ENCODE results near the gene ACO2. TPM values are rescaled to one million over a fixed set of nuclear protein-coding genes. Genes with fewer than 3 reads are reported as not detected.

ACO2 gene
- total RNA-seq, 2 donors from 2014 or later = 77.2 to 81.9 TPM

DNA sequence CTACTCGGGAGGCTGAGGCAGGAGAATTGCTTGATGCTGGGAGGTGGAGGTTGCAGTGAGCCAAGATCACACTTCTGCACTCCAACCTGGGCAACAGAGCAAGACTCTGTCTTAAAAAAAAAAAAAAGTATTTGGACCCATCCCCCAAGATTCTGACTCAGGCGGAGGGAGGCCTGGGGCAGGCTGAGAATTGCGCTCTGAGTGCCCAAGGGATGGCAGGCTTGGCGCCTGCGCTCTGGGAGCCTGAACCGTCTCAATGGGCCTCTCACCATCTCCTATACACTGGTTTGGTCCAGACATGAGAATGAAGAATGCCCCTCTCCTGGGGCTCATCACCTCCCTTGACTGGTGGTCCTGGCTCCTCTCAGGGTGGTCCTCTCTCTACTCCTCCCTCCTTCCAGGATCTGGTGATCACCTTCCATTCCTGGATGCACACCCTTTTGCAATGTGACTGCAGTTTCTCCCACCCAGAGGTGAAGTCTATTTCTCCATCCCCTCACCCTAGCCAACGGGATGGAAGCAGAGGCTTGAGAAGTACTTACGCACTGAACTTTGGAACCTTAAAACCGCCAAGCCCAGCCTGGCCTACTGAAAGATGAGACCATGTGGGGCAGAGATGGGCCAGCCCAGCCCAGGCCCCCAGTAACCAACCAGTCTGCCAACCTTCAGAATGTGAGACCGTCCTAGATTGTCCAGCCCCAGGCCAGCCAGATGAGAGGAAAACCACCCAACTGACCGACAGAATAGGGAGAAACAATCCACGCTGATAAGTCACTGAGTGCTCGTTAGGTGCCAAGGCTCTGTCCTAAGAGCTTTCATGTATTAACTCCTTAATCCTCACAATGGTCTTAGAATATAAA is 70.5 kb downstream of the ACO2 start:
- DNase-seq (no peak), ATAC-seq (no peak)
- H3K9me3 ChIP-seq (ENCODE audit: control insufficient read depth, low read length, poor library complexity, severe bottlenecking) = no peaks in the 10 kb centered on the region
- Mint-ChIP-seq H3K4me3 (no peak overlapping the region), H3K27ac (peak overlapping the region; percentile 66), H3K36me3 (ENCODE audit: low read depth) (peaks cover 2% of the 10 kb centered on the region), H3K27me3 (no peaks in the 10 kb centered on the region), H3K4me1 (peaks cover 26% of the 10 kb centered on the region)

DNA sequence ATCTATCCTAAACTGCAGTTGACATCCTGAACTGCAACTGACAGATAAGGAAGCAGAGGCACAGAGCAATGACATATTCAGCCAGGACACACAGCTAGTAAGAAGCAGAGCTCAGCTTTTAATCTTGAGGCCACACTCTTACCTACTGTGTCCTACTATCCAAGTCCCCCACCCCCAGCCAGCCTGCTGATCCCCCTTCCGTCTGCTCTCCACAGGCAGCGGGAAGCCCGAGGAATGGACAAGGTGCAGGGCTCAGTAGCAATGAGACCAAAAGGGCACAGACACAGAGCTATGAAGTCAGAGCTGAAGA is 71.0 kb downstream of the ACO2 start:
- H3K9me3 ChIP-seq (ENCODE audit: control insufficient read depth, low read length, poor library complexity, severe bottlenecking) = no peaks in the 10 kb centered on the region
- DNase-seq (no peak), ATAC-seq (no peak)
- Mint-ChIP-seq H3K4me3 (no peak overlapping the region), H3K36me3 (ENCODE audit: low read depth) (peaks cover 2% of the 10 kb centered on the region), H3K27me3 (no peaks in the 10 kb centered on the region), H3K27ac (no peak overlapping the region), H3K4me1 (peaks cover 32% of the 10 kb centered on the region)

DNA sequence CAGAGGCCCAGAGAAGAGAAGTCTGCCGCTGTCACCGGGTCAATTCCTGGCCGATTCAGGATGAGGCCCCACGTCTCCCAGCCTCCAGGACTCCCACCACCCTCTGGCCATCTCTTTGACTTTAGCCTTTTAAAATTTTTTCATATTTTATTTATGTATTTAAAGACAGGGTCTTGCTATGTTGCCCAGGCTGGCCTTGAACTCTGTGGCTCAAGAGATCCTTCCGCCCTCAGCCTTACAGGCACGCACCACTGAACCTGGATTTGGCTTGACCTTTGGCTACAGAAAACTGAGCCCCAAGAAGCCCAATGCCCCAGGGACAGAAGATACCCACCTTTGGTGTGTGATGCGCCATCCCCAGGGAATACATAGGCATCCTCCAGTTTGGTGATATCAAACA is 71.4 kb downstream of the ACO2 start:
- no peak for DNase-seq
- no peaks in the 10 kb centered on the region for H3K27me3 Mint-ChIP-seq
- no peak overlapping the region for H3K27ac Mint-ChIP-seq
- H3K36me3 Mint-ChIP-seq (ENCODE audit: low read depth) = peaks cover 2% of the 10 kb centered on the region
- ATAC-seq = no peak
- no peak overlapping the region for H3K4me3 Mint-ChIP-seq
- peaks cover 36% of the 10 kb centered on the region for H3K4me1 Mint-ChIP-seq
- H3K9me3 ChIP-seq (ENCODE audit: control insufficient read depth, low read length, poor library complexity, severe bottlenecking) = no peaks in the 10 kb centered on the region

DNA sequence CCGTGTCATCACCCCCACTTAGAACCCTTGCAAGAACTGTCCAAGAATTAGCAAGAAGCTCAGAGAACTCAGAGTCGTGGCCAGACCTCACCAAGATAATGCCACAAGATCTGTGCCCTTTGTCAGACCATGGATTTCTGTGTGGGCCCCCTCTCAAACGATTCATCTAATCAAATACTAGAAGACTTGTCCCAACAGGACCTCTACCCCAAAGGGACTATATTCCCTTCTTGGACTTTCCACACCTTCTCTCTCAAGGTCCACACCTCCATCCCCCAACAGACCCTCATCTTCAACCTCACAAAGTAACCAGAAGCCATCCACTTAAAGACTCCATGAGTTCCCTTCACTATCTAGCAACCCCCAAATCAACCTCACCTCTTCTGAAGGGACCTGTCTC is 72.6 kb downstream of the ACO2 start:
- Mint-ChIP-seq H3K4me3 (peak overlapping the region; percentile 61), H3K36me3 (ENCODE audit: low read depth) (peaks cover 2% of the 10 kb centered on the region), H3K27me3 (no peaks in the 10 kb centered on the region), H3K4me1 (peaks cover 36% of the 10 kb centered on the region), H3K27ac (peak overlapping the region; percentile 93)
- DNase-seq (no peak), ATAC-seq (no peak)
- no peaks in the 10 kb centered on the region for H3K9me3 ChIP-seq (ENCODE audit: control insufficient read depth, low read length, poor library complexity, severe bottlenecking)

DNA sequence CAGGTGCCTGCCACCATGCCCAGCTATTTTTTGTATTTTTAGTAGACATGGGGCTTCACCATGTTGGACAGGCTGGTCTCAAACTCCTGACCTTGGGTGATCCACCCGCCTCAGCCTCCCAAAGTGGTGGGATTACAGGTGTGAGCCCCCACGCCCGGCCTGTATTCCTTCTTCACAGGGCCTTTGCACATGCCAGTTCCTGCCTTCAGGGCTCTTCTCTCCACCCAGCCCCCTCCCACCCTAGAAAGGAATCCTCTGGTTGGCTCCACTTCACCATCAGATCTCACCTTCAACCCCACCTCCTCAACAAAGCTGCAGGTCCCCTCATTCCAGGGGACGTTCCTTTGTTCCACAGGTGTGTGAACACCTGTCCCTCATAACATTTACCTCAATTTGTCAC is 73.3 kb downstream of the ACO2 start:
- no peak for ATAC-seq
- no peaks in the 10 kb centered on the region for H3K9me3 ChIP-seq (ENCODE audit: control insufficient read depth, low read length, poor library complexity, severe bottlenecking)
- Mint-ChIP-seq H3K36me3 (ENCODE audit: low read depth) (peaks cover 2% of the 10 kb centered on the region), H3K27me3 (no peaks in the 10 kb centered on the region), H3K27ac (peak overlapping the region; percentile 93), H3K4me1 (peaks cover 36% of the 10 kb centered on the region), H3K4me3 (no peak overlapping the region)
- DNase-seq = no peak

DNA sequence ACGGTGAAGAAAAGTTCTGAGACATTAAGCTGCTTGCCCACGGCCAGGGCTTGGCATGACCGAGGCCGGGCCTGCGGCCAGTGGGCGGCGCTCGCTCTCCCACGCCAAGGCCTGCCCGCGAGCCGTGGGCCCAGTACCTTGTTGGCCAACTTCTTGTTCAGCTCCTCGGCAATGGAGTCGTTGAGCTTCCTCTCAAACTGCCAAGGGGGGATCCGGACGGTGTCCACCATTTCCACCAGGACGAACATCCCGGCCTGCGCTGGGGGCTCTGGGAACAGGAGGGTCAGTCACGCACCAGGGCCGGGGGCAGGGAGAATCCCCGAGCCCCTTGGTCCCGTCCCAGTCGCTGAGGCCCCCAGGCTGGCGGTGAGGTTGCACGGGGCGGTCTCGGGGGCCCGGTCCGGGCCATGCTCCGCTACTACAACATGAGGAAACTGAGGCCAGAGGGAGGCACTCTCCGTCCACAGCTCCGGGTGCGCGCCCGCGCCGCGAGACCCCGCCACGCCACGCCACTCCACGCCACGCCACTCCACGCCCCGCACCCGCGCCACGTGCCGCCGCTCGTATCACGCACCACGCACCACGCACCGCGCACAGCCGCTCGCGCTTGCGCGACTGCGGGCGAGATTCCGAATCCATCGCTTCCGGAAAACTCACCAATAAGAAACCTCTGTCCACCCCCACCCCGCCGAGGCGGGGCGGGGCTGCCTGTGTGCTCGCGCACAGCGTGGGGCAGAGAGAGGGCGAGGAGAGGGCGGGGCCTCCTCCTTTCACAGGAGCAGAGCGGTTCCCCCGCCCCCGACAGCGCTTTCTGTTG is 75.1 kb downstream of the ACO2 start, which contains the start of gene POLR3H:
Gene POLR3H (minus strand): TSS at position 617 of the 817 bp plus-strand sequence. CDS start 369 bp downstream, at position 248.
- H3K36me3 Mint-ChIP-seq (ENCODE audit: low read depth) = peaks cover 2% of the 10 kb centered on the region
- peak within 1 kb of the TSS; percentile 99 for H3K4me3 Mint-ChIP-seq
- no peaks in the 10 kb centered on the region for H3K9me3 ChIP-seq (ENCODE audit: control insufficient read depth, low read length, poor library complexity, severe bottlenecking)
- peak; percentile 91 to 96 (median 96) for DNase-seq
- peak; percentile 98 for ATAC-seq
- peak within 1 kb of the TSS; percentile 93 for H3K27ac Mint-ChIP-seq
- H3K4me1 Mint-ChIP-seq = peaks cover 36% of the 10 kb centered on the region
- no peaks in the 10 kb centered on the region for H3K27me3 Mint-ChIP-seq

DNA sequence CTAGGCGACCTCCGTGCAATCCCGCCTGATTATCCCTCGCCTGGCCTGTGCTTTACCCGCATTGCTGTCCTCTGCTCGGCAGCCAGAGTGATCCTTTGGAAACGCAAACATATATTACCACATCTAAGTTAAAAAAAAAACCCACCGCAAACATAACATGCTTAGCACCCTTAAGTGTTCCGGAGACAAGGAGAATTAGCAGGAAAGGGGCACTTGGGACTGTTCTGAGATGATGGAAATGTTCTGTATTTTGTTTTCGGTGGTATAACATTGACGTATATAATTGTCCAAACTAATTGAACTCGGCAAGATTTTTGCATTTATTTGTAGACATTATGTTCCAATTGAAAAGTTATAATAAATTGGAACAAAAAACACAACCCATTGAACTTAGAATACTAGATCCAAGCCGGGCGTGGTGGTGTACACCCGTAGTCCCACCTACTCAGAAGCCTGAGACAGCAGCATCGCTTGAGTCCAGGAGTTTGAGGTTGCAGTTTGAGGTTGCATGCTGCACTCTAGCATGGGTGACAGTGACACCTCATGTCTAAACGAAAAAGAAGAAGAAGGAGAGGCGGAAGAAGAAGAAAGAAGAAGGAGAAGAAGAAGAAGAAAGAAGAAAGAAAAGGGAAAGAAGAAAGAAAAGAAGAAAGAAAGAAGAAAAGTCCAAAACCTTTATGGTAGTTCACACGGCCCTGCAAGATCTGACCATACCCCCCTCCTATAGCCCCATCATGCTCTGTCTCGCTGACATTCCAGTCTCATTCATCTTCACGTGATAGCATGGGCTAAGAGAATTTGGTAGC is 76.0 kb downstream of the ACO2 start:
- ATAC-seq = no peak

DNA sequence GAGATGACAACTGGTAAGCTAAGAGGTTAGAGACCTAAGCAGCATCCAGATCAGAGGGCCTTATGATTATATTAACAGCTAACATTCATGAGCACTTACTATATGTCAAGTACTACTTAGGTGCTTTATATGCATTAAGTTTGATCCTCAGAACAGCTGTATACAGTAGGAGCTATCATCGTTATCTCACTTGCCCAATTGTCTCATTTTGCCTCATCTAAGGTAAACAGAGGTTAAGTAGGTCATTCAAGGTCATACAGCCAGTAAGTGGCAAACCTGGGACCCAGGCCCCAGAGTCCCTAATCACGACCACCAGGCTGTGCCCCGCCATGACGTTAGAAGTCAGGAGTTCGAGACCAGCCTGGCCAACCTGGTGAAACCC is 79.9 kb downstream of the ACO2 start:
- H3K4me1 Mint-ChIP-seq = peaks cover 17% of the 10 kb centered on the region

More for the DNA sequence above, 76.0 kb downstream of the ACO2 start:
- H3K9me3 ChIP-seq (ENCODE audit: control insufficient read depth, low read length, poor library complexity, severe bottlenecking) = no peaks in the 10 kb centered on the region
- Mint-ChIP-seq H3K27ac (peak overlapping the region; percentile 90), H3K4me1 (peaks cover 31% of the 10 kb centered on the region), H3K4me3 (peak overlapping the region; percentile 99), H3K36me3 (ENCODE audit: low read depth) (no peaks in the 10 kb centered on the region), H3K27me3 (no peaks in the 10 kb centered on the region)
- no peak for DNase-seq

DNA sequence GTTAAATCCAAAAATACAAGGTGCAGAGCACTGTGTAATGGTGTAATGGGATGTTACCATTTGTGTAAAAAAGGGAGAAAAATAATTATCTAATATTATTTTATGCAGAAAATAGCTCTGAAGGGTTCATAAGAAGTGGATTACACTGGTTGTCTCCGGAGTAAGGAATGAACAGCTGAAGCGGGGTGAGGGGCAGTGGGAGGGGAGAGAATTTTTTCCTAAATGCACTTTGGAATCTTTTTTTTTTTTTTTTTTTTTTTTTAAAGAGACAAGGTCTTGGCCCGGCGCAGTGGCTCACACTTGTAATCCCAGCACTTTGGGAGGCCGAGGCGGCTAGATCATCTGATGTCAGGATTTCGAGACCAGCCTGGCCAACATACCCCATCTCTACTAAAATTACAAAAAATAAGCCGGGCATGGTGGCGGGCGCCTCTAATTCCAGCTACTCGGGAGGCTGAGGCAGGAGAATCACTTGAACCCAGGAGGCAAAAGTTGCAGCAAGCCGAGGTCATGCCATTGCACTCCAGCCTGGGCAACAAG is 82.1 kb downstream of the ACO2 start:
- Mint-ChIP-seq H3K4me1 (peaks cover 4% of the 10 kb centered on the region), H3K27ac (no peak overlapping the region), H3K36me3 (ENCODE audit: low read depth) (no peaks in the 10 kb centered on the region), H3K4me3 (no peak overlapping the region), H3K27me3 (peaks cover 3% of the 10 kb centered on the region)
- no peak for ATAC-seq
- H3K9me3 ChIP-seq (ENCODE audit: control insufficient read depth, low read length, poor library complexity, severe bottlenecking) = no peaks in the 10 kb centered on the region
- DNase-seq = no peak

More for the DNA sequence above, 79.9 kb downstream of the ACO2 start:
- Mint-ChIP-seq H3K27ac (no peak overlapping the region), H3K27me3 (no peaks in the 10 kb centered on the region), H3K4me3 (no peak overlapping the region), H3K36me3 (ENCODE audit: low read depth) (no peaks in the 10 kb centered on the region)
- no peak for DNase-seq
- no peak for ATAC-seq
- H3K9me3 ChIP-seq (ENCODE audit: control insufficient read depth, low read length, poor library complexity, severe bottlenecking) = no peaks in the 10 kb centered on the region

DNA sequence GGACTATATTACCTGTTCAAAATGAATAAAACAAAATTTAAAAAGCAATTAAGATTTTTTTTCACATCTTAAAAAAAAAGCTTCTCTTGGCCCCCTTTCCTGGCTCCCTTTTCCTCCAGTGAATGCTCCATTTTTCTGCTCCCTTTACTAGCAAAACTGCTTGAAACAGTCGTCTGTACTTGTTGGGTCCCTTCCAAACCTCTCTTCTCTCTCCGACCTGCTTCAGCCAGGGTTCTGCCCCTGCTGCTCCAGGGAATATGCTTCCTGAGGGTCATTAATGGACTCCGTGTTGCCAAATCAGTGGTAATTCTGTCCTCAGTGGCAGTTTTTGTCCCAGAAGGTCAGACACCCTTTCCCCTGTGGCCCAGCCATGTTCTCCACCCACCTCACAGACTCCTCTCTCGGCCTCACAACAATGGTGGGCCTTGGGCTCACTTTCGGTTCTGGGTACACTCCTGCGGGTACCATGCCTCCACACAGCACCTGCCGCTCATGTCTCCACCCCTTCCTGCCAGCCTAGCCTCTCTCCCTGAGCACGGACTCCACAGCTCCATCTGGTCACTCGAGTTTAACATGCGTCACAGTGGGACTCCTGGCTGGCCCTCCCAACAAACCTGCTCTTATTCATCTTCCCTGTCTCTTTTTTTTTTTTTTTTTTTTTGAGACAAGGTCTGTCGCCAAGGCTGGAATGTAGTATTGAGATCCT is 83.1 kb downstream of the ACO2 start:
- no peaks in the 10 kb centered on the region for H3K9me3 ChIP-seq (ENCODE audit: control insufficient read depth, low read length, poor library complexity, severe bottlenecking)
- Mint-ChIP-seq H3K4me3 (no peak overlapping the region), H3K36me3 (ENCODE audit: low read depth) (no peaks in the 10 kb centered on the region), H3K4me1 (peaks cover 7% of the 10 kb centered on the region), H3K27ac (no peak overlapping the region), H3K27me3 (peaks cover 12% of the 10 kb centered on the region)
- DNase-seq (no peak), ATAC-seq (no peak)

DNA sequence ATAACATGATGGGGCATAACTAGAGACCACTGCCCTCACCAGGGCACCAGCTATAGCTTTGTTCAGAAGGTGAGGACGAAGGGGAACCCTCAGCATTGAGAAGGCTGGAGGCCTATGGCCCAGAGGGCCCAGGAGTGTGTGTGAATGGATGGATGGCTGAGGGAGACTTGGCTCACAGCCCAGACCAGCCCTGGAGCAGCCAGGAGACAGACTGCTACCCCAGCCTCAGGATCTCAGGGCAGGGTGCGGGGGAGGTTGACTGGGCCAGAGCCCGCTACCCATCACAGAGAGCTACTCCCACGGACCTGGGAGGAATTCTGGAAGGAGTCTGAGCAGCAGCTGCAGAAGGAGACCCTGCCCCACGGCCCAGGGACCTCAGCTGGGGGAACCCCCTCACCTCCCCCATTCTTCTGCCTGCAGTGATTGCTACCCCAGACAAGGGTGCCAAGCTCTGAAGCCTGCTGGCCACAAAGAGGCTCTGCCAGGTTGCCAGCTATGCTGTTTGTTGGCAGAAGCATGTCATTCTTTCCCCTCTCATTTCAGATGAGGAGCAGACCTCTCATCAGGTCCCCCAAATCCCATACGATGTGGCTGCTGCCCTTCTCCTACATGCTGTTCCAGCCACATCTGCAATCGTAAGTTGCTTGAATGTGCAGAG is 86.5 kb downstream of the ACO2 start:
- H3K4me3 Mint-ChIP-seq = no peak overlapping the region
- H3K27me3 Mint-ChIP-seq = peaks cover 25% of the 10 kb centered on the region
- H3K36me3 Mint-ChIP-seq (ENCODE audit: low read depth) = no peaks in the 10 kb centered on the region
- no peaks in the 10 kb centered on the region for H3K9me3 ChIP-seq (ENCODE audit: control insufficient read depth, low read length, poor library complexity, severe bottlenecking)
- ATAC-seq (no peak), DNase-seq (no peak)
- H3K4me1 Mint-ChIP-seq = peaks cover 7% of the 10 kb centered on the region
- no peak overlapping the region for H3K27ac Mint-ChIP-seq

DNA sequence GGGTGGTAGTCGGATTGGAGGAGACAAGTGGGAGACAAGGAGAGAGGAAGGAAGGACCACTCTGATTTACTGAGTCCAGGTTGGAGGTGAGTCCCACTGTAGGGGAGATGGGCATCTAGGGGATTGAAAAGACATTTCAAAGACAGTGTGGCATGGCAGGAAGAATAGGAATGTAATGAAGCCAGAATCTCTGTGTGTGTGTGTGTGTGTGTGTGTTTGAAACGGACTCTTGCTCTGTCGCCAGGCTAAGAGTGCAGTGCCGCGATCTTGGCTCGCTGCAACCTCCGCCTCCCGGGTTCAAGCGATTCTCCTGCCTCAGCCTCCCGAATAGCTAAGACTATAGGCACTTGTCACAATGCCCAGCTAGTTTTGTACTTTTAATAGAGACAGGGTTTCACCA is 87.6 kb downstream of the ACO2 start:
- no peaks in the 10 kb centered on the region for H3K9me3 ChIP-seq (ENCODE audit: control insufficient read depth, low read length, poor library complexity, severe bottlenecking)
- Mint-ChIP-seq H3K27me3 (peaks cover 35% of the 10 kb centered on the region), H3K4me1 (peaks cover 7% of the 10 kb centered on the region), H3K27ac (no peak overlapping the region), H3K4me3 (peak overlapping the region; percentile 45), H3K36me3 (ENCODE audit: low read depth) (no peaks in the 10 kb centered on the region)
- DNase-seq = no peak
- no peak for ATAC-seq
